GM04503 (cell line): Measurements from ENCODE around the gene AKR1B15.
"Not testable (repeated sequence)": the region's sequence is repeated elsewhere in the genome, so short reads cannot be mapped to it uniquely, and the experiment has no call there.

Experiments
- DNase-seq: peaks from one replicate; pipeline ENCODE4 v3.0.0-alpha.2; 2012; ENCODE audit warnings: low read depth

Gene AKR1B15

GRCh38 chr7:134532954-134533218, 16.0 kb upstream of the AKR1B15 start:
- DNase-seq = no peak

- no peak for DNase-seq
Observed at GRCh38 chr7:134533288-134533771, 15.6 kb upstream of the AKR1B15 start.

GRCh38 chr7:134534633-134535032, 14.3 kb upstream of the AKR1B15 start:
- no peak for DNase-seq

DNA sequence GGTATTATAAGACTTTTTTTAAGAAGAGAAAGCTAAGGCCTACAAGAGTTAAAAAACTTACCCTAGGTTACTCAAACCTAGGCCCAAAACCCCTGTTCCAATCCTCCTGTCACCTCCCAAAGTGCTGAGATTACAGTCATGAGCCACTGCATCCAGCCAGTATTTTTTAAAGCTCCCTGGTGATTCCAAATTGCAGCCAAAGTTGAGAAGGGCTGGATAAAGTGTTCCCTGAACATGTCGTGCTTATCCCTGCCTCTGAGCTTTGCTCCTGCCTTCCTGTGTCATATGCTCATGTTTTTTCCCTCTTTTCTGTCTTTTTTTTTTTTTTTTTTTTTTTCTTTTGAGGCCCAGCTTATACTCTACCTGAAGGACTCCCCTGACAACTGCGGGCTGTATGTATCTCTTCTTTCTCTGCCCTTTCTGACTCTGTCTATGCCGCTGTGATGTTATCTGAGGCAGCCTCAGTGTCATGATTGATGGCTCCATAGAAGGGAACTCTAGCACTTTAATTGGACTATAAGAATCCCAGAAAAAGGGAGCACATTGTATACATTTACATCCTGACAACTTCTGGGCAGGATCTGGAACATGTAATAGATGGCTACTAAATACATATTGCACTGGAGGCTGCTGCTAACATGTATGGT, 13.5 kb upstream of the AKR1B15 start:
- DNase-seq = no peak

DNA sequence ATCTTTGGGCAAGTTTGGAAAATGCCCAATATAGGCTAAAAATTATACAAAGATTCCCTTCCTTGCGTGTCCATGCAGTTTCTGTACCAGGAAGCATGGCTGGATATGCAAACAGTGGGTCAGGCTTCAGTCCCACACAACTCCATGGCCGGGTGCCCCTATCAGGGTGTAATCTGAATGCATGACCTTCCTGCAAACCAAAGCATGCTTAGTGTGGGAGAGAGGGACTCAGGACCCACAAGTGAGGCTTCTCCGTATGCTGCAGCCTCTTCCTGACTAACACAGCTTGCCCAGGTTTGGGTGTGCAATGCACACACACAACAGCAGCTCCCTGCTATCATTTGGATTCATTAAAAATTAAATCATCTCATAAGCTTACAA, 13.0 kb upstream of the AKR1B15 start:
- DNase-seq = no peak

- not testable (repeated sequence) for DNase-seq
Observed at GRCh38 chr7:134536558-134536957, 12.4 kb upstream of the AKR1B15 start.

- DNase-seq = not testable (repeated sequence)
Observed at GRCh38 chr7:134537273-134537781, 11.6 kb upstream of the AKR1B15 start.

DNA sequence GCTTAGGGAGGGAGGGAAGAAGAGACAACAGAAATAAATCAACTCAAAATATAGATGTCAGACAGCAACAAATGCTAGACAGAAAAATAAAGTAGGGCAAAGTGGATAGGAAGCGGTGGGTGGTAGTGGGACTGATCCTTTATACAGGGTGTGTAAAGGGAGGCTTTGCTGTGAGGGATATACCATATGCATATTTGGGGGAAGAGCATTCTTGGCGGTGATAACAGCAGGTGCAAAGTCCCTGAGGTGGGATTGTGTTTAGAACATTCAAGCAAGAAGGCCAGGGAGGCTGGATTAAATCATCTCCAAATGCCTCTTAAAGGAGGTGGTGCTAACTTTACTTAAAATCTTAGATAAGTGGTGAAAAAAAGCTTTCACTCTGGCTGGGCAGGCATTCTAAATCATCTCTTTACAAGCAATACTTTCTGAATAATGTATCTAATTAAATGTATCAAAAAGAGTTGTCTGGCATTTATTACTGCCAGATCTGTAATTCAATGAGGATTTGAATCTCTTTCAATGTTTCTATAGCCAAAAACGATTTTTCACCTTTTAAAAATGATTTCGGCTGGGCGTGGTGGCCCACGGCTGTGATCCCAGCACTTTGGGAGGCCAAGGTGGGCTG, 9.4 kb upstream of the AKR1B15 start:
- DNase-seq = no peak

GRCh38 chr7:134541501-134542194, 7.3 kb upstream of the AKR1B15 start:
- DNase-seq = not testable (repeated sequence)

DNA sequence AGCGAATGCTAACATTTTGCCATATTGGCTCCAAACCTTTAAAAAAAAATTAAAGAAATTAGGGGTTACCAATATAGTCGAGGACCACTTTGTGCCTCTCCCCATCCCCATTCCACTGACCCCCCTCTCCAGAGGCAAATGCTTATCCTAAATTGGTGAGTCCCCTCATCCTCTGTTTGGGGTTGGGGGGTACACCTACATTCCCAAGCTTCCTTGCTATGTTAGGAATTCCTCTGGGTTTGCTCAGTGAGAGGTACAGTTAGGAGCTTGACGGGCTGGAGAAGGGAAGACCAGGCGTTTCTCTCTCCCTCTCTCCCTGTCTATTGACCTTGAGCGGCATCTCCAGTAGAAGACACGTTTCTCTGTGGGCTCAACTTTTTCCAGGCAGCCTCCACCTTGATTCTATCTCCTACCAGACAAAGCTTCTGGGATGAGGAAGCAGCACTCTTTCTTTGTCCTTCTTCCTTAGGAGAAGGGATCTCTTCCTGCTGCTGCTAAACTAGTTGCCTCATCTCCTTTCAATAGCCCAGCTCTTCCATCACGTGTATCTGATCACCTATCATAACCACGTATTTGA, 6.6 kb upstream of the AKR1B15 start:
- no peak for DNase-seq

GRCh38 chr7:134545380-134545779, 3.5 kb upstream of the AKR1B15 start:
- no peak for DNase-seq

GRCh38 chr7:134545918-134546317, 3.0 kb upstream of the AKR1B15 start:
- no peak for DNase-seq

DNA sequence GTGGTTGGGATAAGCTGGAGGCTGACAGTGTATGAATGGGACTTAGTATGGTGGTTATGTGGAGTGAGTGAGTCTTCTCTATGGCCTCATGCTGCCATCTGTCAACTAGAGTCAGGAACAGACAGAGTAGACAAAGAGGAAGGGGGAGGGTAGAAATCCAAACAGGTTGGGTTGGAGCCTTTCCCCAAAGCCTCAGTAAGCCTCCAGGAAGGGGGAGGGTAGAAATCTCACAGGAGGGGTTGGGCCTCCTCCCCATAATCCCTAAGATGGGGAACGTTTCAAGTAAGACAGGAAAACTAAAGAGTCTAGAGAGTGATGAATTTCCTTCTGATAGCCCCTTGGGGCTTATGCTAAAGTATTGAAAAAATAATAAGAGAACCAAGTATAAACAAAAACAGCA, 2.0 kb upstream of the AKR1B15 start:
- DNase-seq = no peak

- DNase-seq = no peak
Observed at GRCh38 chr7:134547397-134548054, 1.4 kb upstream of the AKR1B15 start.

DNA sequence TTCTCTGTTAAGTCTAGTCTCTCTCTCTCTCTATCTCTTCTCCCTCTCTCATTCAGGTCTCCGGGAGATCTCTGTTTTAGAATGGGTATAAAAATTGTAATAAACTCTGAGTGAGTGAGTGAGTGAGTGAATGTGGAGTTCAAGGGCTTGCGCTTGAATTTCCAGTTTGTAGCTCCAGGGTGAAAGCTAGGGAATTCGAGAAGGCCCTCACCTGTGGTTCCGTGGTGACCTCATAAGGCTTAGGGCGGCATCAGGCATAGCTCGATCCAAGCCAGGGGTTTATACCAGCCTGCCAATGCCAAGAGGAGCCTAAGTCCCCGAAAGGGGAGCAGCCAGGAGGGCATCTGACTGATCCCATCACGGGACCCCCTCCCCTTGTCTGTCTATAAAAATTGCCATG, 456 bp downstream of the AKR1B15 start:
- DNase-seq = no peak

- DNase-seq = no peak
Observed at GRCh38 chr7:134552105-134552504, 3.2 kb downstream of the AKR1B15 start.

GRCh38 chr7:134553976-134554375, 5.1 kb downstream of the AKR1B15 start:
- DNase-seq = no peak

GRCh38 chr7:134554417-134554966, 5.6 kb downstream of the AKR1B15 start:
- no peak for DNase-seq

DNA sequence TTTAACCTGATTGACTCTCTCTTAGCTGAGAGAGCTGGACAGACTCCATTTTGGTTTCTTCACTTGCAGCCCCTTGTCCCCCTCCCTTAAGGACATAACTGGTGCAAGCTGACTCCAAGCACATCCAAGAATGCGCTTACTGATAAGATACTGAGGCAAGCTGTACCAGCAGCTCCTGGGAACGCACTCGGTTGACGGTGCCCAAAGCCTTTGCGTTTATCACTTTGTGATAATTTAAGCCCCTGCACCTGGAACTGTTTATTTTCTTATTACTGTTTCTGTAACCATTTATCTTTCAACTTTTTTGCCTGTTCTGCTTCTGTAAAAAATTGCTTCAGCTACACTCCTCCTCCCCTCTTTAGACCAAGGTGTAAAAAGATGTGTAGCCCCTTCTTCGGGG, 8.5 kb downstream of the AKR1B15 start:
- no peak for DNase-seq

- no peak for DNase-seq
Observed at GRCh38 chr7:134558370-134558769, 9.5 kb downstream of the AKR1B15 start.

DNA sequence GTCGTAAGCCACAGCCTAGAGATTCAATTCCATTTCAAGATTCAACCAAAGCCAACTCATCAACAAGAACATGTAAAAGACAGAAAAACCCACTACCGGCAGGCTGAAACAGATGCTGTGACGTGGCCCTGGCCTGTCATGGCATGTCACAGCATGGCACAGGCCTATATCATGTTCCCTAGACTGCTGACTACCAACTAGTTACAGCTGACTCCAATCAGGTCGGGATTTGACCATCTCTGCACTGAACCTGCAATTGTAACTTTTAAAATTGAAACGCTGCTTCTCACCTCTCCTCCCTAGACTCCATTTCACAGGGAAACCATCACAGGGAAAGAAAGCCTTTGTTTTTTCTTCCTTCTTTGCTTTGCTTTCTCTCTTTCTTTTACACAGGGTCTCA, 12.7 kb downstream of the AKR1B15 start:
- DNase-seq = not testable (repeated sequence)

GRCh38 chr7:134562136-134562535, 13.2 kb downstream of the AKR1B15 start:
- DNase-seq = peak; percentile 64
